Coronary artery (tissue), 2 donors: ENCODE measurements around the gene CA9.

Experiments used
- DNase-seq: peaks from one replicate; pipeline ENCODE4 v3.0.0-alpha.2; 2017; ENCODE audit warnings: low spot score
- H3K27ac ChIP-seq, 2 donors: fragments of 200-600 bp; sonication (generic); one replicate each; pipeline ENCODE4 v1.5.1; 2016 to 2019
- H3K4me3 ChIP-seq: fragments of 200-600 bp; sonication (generic); 2 replicates; pipeline ENCODE4 v1.5.1; 2016; ENCODE audit warnings: mild to moderate bottlenecking, moderate library complexity
- TF ChIP-seq, protein P1 (sequence below): fragments of 200-600 bp; sonication (generic); IDR thresholded peaks from one replicate; pipeline ENCODE4 v1.5.1; 2019; ENCODE audit warnings: antibody characterized with exemption

CA9 gene

DNA sequence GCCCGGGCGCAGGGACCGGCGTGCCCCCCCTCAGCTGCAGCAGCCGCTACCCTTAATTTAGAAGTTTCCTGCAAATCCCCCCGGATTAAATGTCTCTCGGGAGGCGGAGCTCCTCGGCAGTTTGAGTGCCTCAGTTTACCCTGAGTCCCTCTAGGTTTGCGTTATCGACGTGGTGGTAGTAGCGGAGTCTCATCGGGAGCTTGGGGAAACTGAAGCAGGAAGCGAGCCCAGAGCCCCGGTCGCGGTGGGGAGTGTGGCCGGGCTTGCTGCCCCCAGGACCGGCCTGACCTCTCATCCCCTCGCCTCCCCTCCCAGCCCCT, 16.5 kb downstream of the CA9 start:
- no peak for DNase-seq
- H3K27ac ChIP-seq = peak overlapping the region; percentile 96
- peak overlapping the region; percentile 82 for H3K4me3 ChIP-seq
- TF ChIP-seq, protein P1, sequence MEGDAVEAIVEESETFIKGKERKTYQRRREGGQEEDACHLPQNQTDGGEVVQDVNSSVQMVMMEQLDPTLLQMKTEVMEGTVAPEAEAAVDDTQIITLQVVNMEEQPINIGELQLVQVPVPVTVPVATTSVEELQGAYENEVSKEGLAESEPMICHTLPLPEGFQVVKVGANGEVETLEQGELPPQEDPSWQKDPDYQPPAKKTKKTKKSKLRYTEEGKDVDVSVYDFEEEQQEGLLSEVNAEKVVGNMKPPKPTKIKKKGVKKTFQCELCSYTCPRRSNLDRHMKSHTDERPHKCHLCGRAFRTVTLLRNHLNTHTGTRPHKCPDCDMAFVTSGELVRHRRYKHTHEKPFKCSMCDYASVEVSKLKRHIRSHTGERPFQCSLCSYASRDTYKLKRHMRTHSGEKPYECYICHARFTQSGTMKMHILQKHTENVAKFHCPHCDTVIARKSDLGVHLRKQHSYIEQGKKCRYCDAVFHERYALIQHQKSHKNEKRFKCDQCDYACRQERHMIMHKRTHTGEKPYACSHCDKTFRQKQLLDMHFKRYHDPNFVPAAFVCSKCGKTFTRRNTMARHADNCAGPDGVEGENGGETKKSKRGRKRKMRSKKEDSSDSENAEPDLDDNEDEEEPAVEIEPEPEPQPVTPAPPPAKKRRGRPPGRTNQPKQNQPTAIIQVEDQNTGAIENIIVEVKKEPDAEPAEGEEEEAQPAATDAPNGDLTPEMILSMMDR = no peak

DNA sequence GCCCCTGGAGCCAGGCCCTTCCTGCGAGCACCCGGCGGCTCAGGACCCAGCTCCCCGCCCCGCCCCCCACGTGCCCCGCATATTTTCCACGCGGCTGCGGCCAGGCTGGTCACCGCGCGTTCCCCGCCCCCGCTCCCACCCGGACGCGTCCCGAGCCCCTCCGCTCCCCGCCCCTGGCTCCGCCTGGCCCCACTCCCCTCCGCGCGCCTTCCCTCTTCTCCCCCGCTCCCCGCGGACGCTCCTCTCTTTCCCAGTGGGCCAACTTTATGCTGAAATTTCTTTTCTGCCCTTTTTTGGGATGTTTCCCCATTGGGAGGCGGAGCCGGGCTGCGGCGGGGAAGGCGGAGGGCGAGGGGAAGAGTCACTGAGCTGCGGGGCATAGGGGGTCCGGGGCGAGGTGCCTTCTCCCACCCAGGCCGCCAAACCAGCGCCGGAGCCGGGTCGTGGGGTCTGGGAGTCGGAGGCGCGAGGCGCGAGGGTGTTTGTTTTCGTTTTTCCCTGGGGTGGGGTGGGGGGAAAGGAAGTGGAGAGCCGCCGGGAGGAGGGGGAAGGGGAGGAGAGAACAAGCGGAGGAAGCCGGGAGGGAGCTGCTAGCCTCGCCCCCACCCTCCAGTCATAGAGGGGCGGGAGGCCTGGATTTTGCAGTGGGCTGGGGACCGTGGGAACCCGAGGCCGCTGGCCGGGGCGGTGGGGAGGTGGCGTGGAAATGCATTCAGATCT, 17.0 kb downstream of the CA9 start:
- peak; percentile 95 for DNase-seq
- peak overlapping the region; percentile 96 for H3K27ac ChIP-seq
- TF ChIP-seq, protein P1 = no peak

DNA sequence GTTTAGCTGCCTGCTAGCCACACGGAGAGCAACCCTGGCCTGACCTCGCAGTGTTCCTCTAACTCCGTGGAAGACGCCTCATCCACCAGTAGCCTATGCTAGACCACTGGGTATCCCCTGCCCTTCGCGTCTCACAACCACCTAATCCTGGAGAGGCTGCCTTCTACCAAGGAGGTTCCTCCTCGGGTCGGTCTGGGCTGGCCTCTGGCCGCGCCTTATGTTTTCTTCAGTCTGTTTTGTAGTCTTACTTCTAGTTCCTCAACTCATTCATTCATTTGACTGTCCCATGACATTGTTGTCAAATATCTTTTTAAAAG, 17.6 kb downstream of the CA9 start:
- Histone ChIP-seq H3K27ac (peak overlapping the region; percentile 96), H3K4me3 (peak overlapping the region; percentile 82)
- no peak for DNase-seq
- TF ChIP-seq, protein P1 = no peak

More for the DNA sequence above, 17.0 kb downstream of the CA9 start:
- peak overlapping the region; percentile 82 for H3K4me3 ChIP-seq

DNA sequence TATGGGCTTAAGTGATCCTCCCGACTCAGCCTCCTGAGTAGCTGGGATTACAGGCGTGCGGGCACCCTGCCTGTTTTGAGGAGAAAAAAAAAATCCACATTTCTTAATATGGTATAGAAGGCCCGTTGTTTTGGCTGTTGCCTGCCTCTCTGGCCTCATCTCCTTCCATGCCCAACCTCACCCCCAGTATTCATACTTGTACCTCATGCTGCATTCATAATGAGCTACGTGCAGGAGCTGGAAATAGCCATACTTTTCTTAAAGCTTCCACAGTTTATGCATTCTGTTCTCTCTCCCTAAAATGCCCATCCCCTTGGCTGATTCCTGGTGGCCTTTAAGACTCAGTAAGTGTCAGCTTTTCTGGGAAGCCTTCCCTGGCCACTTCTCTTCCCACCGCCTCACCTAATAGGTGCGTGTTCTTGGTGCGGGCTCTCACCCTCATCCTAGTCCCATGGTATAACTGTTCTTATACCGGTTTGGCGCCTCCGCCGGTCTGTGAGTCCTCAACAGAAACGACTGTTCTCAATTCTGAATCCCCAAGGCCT, 18.1 kb downstream of the CA9 start:
- TF ChIP-seq, protein P1 = no peak
- no peak for DNase-seq
- Histone ChIP-seq H3K27ac (peak overlapping the region; percentile 96), H3K4me3 (peak overlapping the region; percentile 82)

DNA sequence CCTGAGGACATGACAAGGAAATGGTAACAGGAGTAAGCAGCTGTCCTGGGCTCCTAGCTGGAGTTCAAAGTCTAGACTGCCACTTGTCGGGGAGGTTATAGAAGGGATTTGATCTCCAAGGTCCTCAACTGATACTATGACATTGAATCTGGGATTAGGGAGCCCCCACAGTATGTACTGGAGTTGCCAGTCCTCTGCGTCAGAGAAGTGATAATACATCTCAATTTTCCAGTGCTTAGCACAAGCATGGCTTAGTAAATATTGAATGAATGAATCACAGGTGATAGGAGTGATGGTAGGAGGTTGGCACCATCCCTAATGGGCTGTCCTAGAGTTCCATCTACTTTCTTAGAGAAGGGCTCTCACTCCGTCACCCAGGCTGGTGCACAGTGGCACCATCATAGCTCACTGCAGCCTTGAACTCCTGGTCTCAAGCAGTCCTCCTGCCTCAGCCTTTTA, 22.2 kb downstream of the CA9 start:
- DNase-seq = no peak
- TF ChIP-seq, protein P1 = no peak
- Histone ChIP-seq H3K27ac (peak overlapping the region; percentile 96), H3K4me3 (peak overlapping the region; percentile 6)

DNA sequence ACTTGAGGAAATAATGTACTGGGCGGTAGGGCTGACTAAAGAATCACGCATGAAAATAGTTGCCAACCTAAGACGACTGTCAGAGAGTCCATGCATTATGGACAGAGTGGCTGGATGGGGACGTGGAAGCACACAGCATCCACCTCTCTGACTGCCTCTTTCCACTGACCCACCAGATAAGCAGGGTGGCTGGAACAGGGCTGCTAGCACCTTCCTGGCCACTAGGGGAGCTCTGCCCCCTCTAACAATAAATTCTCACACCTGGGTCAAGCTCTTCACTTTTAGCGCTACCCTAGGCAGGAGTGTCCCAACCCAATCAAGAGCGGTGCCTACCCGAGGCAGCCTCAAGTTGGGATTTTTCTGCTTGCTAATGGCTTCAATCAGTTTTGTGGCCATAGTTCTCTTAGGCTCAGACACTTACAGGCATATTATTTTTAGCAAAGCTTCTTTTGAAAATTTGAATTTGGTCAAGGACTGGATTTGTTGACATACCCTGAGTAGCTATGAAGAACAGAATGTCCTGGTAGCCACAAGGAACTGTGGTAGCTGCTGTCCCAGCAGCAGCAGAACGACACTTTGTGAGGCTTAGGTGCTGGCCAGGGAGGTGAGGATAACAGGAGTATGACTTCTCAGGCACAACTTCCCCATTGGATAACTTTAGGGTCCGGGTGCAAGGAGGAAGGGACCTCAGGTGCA, 22.9 kb downstream of the CA9 start:
- Histone ChIP-seq H3K4me3 (peak overlapping the region; percentile 6), H3K27ac (peak overlapping the region; percentile 96)
- TF ChIP-seq, protein P1 = peak; percentile 82
- no peak for DNase-seq
